T-helper 2 cell treated with Interferon-gamma antibody and Interleukin-4, amounts not matched to agents 5 μg/mL and 100 μg/mL, for 36 hours (primary cell): ENCODE measurements around the gene SLC35F1.
A peak's percentile ranks its signal among the peaks of the same experiment; 100 is the strongest.
"Not testable (repeated sequence)": the region's sequence is repeated elsewhere in the genome, so short reads cannot be mapped to it uniquely, and the experiment has no call there.

Experiments
- DNase-seq: peaks from one replicate; pipeline ENCODE4 v3.0.0; 2021; ENCODE audit warnings: low spot score
- H3K27ac Mint-ChIP-seq: one replicate; pipeline ENCODE4 v1.8.0; 2021; ENCODE audit warnings: mild to moderate bottlenecking, mixed read lengths
- H3K27me3 Mint-ChIP-seq: one replicate; pipeline ENCODE4 v1.8.0; 2021; ENCODE audit warnings: low read depth, mixed read lengths
- H3K36me3 Mint-ChIP-seq: one replicate; pipeline ENCODE4 v1.8.0; 2021; ENCODE audit warnings: low read depth, mixed read lengths
- H3K4me1 Mint-ChIP-seq: one replicate; pipeline ENCODE4 v1.8.0; 2021; ENCODE audit warnings: low read depth, mixed read lengths
- H3K4me3 Mint-ChIP-seq: one replicate; pipeline ENCODE4 v1.8.0; 2022; ENCODE audit warnings: mild to moderate bottlenecking, moderate library complexity, mixed read lengths
- H3K9me3 Mint-ChIP-seq: one replicate; pipeline ENCODE4 v1.8.0; 2021; ENCODE audit warnings: mixed read lengths

Gene SLC35F1

DNA sequence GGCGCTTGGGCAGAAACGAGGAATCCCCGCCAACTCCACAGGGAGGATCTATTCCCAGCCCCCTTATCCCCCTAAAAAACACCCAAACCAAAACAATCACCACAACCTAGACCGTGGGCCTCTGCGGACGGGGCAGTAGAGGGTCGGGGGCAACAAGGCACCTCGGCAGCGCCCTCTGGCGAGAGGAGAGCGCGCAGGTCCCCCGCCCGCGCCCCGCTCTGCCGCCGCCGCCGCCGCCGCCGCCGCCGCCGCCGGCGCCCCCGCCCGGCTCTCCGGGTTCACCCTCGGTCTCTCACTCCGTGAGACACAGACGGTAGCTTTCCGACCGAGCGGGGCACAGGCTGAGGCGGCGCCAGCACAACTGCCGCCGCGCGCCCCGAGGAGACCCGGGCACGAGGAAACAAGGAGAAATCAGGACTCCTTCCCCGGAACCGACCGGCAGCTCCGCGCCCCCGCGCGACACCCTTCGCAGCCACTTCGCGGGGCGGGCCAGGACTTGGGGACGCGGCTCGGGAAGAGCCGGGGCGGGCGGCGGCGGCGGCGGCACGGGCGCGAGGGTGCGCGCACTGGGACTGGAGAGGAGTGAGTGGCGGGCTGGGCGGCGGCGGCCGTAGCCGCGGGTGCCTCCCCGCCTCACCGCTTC, at the start of gene SLC35F1:
Gene SLC35F1 (plus strand): TSS at position 307 of the 643 bp plus-strand sequence.
- H3K9me3 Mint-ChIP-seq = no peaks in the 10 kb centered on the region
- H3K4me3 Mint-ChIP-seq = peak within 1 kb of the TSS; percentile 70
- no peak within 1 kb of the TSS for H3K27ac Mint-ChIP-seq
- H3K36me3 Mint-ChIP-seq = no peaks in the 10 kb centered on the region
- H3K27me3 Mint-ChIP-seq = peaks cover 54% of the 10 kb centered on the region
- peaks cover 3% of the 10 kb centered on the region for H3K4me1 Mint-ChIP-seq
- DNase-seq = peak; percentile 21

DNA sequence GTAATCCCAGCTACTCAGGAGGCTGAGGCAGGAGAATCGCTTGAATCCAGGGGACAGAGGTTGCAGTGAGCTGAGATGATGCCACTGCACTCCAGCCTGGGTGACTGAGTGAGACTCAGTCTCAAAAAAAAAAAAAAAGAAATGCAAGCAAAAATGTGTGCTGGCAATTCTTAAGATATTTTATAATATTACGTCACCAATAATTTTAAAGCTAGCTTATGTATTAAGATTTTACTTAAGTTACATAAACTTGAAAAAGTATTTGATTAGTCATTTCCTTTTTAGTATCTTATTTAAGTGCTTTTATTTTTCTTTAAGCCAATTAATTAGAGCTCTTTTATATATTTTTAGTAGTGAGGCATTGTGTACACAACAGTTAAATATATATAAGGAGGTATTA, 48.5 kb upstream of the SLC35F1 start:
- not testable (repeated sequence) for DNase-seq, H3K4me1 Mint-ChIP-seq, H3K36me3 Mint-ChIP-seq, H3K27me3 Mint-ChIP-seq, H3K9me3 Mint-ChIP-seq, H3K4me3 Mint-ChIP-seq, H3K27ac Mint-ChIP-seq

DNA sequence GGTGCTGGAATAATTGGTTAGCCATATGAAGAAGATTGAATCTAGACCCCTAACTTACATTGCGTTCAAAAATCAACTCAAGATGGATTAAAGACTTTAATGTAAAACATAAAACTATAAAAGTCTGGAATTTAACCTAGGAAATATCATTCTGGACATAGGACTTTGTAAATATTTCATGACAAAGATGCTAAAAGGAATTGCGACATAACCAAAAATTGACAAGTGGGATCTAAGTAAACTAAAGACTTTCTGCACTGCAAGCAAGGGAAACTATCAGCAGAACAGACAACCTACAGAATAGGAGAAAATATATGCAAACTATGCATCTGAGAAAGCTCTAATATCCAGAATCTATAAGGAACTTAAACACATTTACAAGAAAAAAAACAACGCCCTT, 45.5 kb upstream of the SLC35F1 start:
- H3K4me1 Mint-ChIP-seq = no peaks in the 10 kb centered on the region
- no peak overlapping the region for H3K27ac Mint-ChIP-seq
- no peak for DNase-seq
- H3K4me3 Mint-ChIP-seq = no peak overlapping the region
- no peaks in the 10 kb centered on the region for H3K9me3 Mint-ChIP-seq
- no peaks in the 10 kb centered on the region for H3K27me3 Mint-ChIP-seq
- no peaks in the 10 kb centered on the region for H3K36me3 Mint-ChIP-seq

DNA sequence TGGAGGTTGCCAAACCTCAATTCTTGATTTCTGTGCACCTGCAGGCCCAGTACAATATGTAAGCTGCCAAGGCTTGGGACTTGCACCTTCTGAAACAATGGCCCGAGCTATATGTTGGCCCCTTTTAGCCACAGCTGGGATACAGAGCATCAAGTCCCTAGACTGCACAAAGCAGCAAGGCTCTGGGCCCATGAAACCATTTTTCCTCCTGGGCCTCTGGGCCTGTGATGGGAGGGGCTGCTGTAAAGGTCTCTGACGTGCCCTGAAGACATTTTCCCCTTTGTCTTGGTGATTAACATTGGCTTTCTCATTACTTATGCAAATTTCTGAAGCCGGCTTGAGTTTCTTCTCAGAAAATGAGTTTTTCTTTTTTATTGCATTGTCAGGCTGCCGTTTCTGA, 40.5 kb upstream of the SLC35F1 start:
- Mint-ChIP-seq H3K9me3 (no peaks in the 10 kb centered on the region), H3K36me3 (no peaks in the 10 kb centered on the region), H3K27ac (no peak overlapping the region), H3K27me3 (no peaks in the 10 kb centered on the region), H3K4me1 (no peaks in the 10 kb centered on the region), H3K4me3 (no peak overlapping the region)
- no peak for DNase-seq

DNA sequence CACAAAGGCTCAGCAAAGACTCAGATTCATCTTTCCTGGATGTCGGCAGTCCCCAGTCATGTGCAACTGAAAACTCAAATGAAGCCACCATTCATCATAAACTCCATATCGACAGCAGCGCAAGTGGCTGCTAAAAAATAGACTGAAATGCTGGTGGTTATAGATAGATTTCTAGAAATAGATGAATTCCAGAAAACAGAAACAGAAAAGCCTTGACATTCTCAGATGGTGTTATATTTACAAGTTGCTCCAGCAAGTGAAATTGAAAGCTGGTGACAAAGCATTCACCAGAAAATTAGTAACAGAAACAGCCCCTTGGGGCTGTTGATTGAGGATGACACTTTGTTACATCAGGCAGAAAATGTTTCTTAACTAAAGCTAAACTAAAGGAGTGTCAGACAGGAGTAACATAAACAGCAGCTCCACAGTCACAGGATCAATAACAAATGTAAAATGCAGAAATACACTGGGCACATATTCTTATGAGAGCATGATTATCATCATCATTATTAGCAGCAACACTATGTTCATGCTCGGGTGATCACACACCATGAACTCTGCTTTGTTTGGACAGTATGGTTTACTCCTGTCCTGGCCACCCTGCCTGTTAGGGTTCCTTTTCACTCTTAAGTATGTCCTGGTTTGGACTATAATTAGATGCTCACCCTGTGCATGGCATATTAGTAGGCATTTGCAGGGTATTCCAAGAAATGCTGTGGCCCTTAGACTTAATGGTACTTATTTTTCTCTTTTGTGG, 36.4 kb upstream of the SLC35F1 start:
- no peak overlapping the region for H3K4me3 Mint-ChIP-seq
- H3K27me3 Mint-ChIP-seq = no peaks in the 10 kb centered on the region
- no peak for DNase-seq
- H3K27ac Mint-ChIP-seq = no peak overlapping the region
- H3K36me3 Mint-ChIP-seq = no peaks in the 10 kb centered on the region
- H3K9me3 Mint-ChIP-seq = no peaks in the 10 kb centered on the region
- no peaks in the 10 kb centered on the region for H3K4me1 Mint-ChIP-seq

GRCh38 chr6:117880824-117881223, 26.2 kb upstream of the SLC35F1 start:
- Mint-ChIP-seq H3K4me3 (no peak overlapping the region), H3K36me3 (no peaks in the 10 kb centered on the region), H3K27me3 (no peaks in the 10 kb centered on the region), H3K27ac (no peak overlapping the region), H3K9me3 (no peaks in the 10 kb centered on the region), H3K4me1 (no peaks in the 10 kb centered on the region)
- no peak for DNase-seq

- no peaks in the 10 kb centered on the region for H3K27me3 Mint-ChIP-seq
- no peak overlapping the region for H3K27ac Mint-ChIP-seq
- H3K4me3 Mint-ChIP-seq = no peak overlapping the region
- DNase-seq = no peak
- H3K4me1 Mint-ChIP-seq = no peaks in the 10 kb centered on the region
- H3K36me3 Mint-ChIP-seq = no peaks in the 10 kb centered on the region
- H3K9me3 Mint-ChIP-seq = no peaks in the 10 kb centered on the region
Observed at GRCh38 chr6:117890172-117890571, 16.9 kb upstream of the SLC35F1 start.

DNA sequence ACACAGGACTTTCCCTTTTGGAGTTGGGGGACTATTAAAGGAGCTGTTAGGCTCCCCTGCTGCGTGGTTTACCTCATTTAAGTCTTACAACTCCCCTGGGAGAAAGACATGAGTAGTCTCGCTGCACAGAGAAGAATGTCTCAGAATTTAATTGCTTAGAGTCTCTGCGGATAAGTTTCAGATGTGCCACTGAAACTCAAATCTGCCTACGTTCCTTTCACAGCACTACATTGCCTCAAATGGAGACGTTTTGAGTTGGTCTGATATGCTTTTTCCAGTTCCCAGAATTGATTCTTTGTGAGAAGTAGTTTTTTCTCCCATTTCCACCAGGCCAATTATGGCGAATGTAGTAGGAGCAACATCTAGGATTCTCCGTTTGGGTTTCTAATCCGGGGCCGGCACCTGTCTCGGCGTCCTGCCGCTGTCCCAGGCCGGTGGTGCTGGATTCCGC, 532 bp upstream of the SLC35F1 start:
- peak overlapping the region; percentile 70 for H3K4me3 Mint-ChIP-seq
- H3K27ac Mint-ChIP-seq = no peak overlapping the region
- peaks cover 3% of the 10 kb centered on the region for H3K4me1 Mint-ChIP-seq
- DNase-seq = no peak
- no peaks in the 10 kb centered on the region for H3K36me3 Mint-ChIP-seq
- no peaks in the 10 kb centered on the region for H3K9me3 Mint-ChIP-seq
- peaks cover 54% of the 10 kb centered on the region for H3K27me3 Mint-ChIP-seq

DNA sequence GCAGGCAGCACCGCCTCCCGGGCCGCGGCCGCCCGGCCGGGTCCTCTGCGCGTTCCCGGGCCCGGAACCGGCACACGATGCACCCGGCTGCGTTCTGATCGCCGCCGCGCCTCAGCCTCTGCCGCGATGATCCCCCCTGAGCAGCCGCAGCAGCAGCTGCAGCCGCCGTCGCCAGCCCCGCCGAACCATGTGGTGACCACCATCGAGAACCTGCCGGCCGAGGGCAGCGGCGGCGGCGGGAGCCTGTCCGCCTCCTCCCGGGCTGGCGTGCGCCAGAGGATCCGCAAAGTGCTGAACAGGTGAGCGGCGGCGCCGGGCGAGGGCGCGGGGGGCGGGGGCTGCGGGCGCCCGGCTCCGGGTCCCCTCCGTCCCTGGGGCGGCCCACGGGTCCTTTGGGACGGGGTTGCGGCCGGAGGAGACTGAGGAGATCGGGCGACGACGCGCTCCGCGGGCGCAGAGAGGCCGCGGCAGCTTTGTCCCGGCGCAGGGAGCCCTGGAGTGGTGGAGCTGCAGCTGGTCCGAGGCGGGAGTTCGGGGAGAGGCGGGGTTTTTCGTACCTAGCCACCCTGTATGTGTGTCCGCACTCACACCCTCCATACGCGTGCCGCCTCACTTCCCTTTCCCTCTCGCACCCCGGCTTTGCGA, 659 bp downstream of the SLC35F1 start:
- Mint-ChIP-seq H3K4me3 (no peak overlapping the region), H3K27me3 (peaks cover 54% of the 10 kb centered on the region), H3K4me1 (peaks cover 3% of the 10 kb centered on the region), H3K36me3 (no peaks in the 10 kb centered on the region), H3K9me3 (no peaks in the 10 kb centered on the region), H3K27ac (no peak overlapping the region)
- no peak for DNase-seq

- DNase-seq = no peak
- Mint-ChIP-seq H3K36me3 (no peaks in the 10 kb centered on the region), H3K4me3 (peak overlapping the region; percentile 34), H3K4me1 (peaks cover 3% of the 10 kb centered on the region), H3K9me3 (no peaks in the 10 kb centered on the region), H3K27ac (no peak overlapping the region), H3K27me3 (peaks cover 54% of the 10 kb centered on the region)
Observed at GRCh38 chr6:117908246-117909068, 1.4 kb downstream of the SLC35F1 start.

GRCh38 chr6:117909638-117910037, 2.6 kb downstream of the SLC35F1 start:
- no peak for DNase-seq
- no peaks in the 10 kb centered on the region for H3K36me3 Mint-ChIP-seq
- no peak overlapping the region for H3K27ac Mint-ChIP-seq
- no peak overlapping the region for H3K4me3 Mint-ChIP-seq
- H3K27me3 Mint-ChIP-seq = peaks cover 46% of the 10 kb centered on the region
- H3K4me1 Mint-ChIP-seq = peaks cover 3% of the 10 kb centered on the region
- no peaks in the 10 kb centered on the region for H3K9me3 Mint-ChIP-seq

DNA sequence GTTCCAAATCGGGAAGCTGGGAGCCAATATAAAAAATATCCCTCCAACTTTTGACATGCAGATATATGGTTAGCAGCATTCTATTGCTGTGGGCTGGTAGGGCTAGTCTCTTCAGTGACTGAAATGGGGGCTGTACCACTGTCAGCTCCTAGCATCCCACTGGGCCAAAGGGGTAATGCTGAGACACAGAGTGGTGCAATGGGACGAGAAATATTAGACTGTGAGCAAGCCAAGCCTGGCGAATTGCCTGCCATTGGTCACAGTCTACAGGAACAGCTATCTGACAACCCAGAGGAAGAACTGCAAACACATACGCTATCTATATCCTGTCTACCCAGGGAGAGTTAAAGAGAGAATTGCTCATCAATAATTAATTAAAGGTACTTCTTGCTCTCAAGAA, 3.5 kb downstream of the SLC35F1 start:
- no peak overlapping the region for H3K4me3 Mint-ChIP-seq
- H3K36me3 Mint-ChIP-seq = no peaks in the 10 kb centered on the region
- H3K9me3 Mint-ChIP-seq = no peaks in the 10 kb centered on the region
- peaks cover 3% of the 10 kb centered on the region for H3K4me1 Mint-ChIP-seq
- DNase-seq = no peak
- H3K27me3 Mint-ChIP-seq = peaks cover 37% of the 10 kb centered on the region
- no peak overlapping the region for H3K27ac Mint-ChIP-seq

DNA sequence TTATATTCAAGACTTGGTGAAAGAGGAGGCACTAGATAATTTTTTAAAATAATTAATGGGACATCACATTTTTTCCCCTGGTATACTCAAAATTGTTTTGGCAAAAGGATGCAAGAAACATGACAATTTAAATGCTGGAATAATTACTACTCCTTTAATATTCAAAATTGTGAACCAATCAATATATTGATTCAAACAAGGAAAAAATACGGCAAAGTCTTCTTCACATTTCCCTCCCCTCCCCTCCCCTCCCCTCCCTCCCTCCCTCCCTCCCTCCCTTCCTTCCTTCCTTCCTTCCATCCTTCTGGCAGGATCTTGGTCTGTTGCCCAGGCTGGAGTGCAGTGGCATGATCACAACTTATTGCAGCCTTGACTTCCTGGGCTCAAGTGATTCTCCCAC, 4.1 kb downstream of the SLC35F1 start:
- H3K27ac Mint-ChIP-seq = no peak overlapping the region
- peaks cover 31% of the 10 kb centered on the region for H3K27me3 Mint-ChIP-seq
- H3K36me3 Mint-ChIP-seq = no peaks in the 10 kb centered on the region
- no peak for DNase-seq
- no peak overlapping the region for H3K4me3 Mint-ChIP-seq
- H3K9me3 Mint-ChIP-seq = no peaks in the 10 kb centered on the region
- H3K4me1 Mint-ChIP-seq = peaks cover 3% of the 10 kb centered on the region

DNA sequence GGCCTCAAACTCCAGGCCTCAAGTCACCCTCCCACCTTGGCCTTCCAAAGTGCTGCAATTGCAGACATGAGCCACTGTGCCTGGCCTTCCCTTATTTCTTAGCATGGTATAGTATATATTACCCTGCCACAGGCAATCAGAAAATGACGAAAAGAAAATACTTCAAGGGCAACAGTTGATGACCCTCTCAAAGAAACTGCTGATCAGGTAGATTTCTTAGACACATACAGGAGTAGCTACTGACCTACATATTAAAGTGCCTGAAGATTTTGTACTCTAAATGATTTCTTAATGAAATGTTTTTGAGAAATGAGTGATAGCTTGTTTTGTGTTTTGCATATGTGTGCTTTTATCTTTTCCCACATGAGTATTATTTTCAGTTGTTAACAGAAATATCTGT, 4.6 kb downstream of the SLC35F1 start:
- Mint-ChIP-seq H3K27ac (no peak overlapping the region), H3K9me3 (no peaks in the 10 kb centered on the region), H3K27me3 (peaks cover 25% of the 10 kb centered on the region), H3K4me3 (no peak overlapping the region), H3K36me3 (no peaks in the 10 kb centered on the region), H3K4me1 (peaks cover 3% of the 10 kb centered on the region)
- DNase-seq = no peak
